Colonic mucosa (tissue), 4 donors: ENCODE results near the gene PAAF1. TPM values are rescaled to one million over a fixed set of nuclear protein-coding genes. Genes with fewer than 3 reads are reported as not detected.

ENCODE experiments used
- DNase-seq: peaks from one replicate; pipeline ENCODE4 v3.0.0-alpha.2; 2020
- H3K27ac ChIP-seq: fragments of 200-600 bp; one replicate; pipeline ENCODE4 v1.8.0; 2021
- H3K27me3 ChIP-seq: fragments of 200-600 bp; one replicate; pipeline ENCODE4 v1.8.0; 2021
- H3K36me3 ChIP-seq: fragments of 200-600 bp; one replicate; pipeline ENCODE4 v1.8.0; 2021
- H3K4me1 ChIP-seq: fragments of 200-600 bp; one replicate; pipeline ENCODE4 v1.8.0; 2021; ENCODE audit warnings: mild to moderate bottlenecking
- H3K4me3 ChIP-seq: fragments of 200-600 bp; one replicate; pipeline ENCODE4 v1.8.0; 2021
- H3K9ac ChIP-seq, 2 donors: one replicate each; pipeline ENCODE4 v1.7.0; 2013; ENCODE audit warnings: control low read depth in 2 of 2, low read depth in 2 of 2, low read length in 2 of 2
- H3K9me3 ChIP-seq: fragments of 200-600 bp; one replicate; pipeline ENCODE4 v1.8.0; 2021
- intact Hi-C: fragments of 100-400 bp; cut with DNase I; formaldehyde crosslinking; loops from one replicate; pipeline ENCODE4 v1.14.1; 2022
- total RNA-seq, 2 donors: library from RNA; stranded (reverse); fragmentation: NEBNext Ultra II Directional in 1 of 2; extraction: Animal tissue kit (Norgen Biotek cat#: 25700) in 1 of 2; gene quantifications; one replicate each; pipeline ENCODE4 v1.2.1, GENCODE V29; 2021
- TF ChIP-seq, protein P1 (sequence below): fragments of 200-600 bp; IDR thresholded peaks from one replicate; pipeline ENCODE4 v1.8.0; 2022; ENCODE audit warnings: antibody characterized with exemption, mild to moderate bottlenecking
- donor health status: healthy.
- donor health status: DM: no; HTN: no; CAD: no.
- donor health status: DM: no; HTN: no; CAD: no.

The PAAF1 gene
- total RNA-seq, 2 donors from 2014 or later, result 13.2 to 17.8 TPM

DNA sequence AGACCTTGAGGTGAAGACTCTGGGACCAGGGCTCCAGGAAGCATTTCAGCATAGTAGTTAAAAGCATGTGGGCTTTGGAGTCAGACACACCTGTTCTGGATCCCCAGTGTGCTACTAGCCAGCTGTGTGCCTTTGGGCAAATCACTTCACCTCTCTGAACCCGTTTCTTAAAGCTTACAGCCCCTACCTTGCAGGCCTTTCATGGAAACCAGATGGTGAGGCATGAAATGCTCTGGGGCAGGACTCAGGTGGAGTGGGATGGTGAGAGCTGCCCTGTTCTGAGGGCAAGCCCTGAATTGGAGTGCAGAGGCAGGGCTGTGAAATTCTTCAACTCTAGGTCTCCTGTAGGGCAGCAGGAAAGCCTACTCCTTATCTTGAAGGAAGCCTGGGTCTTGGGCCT is 95.4 kb downstream of the PAAF1 start:
- Histone ChIP-seq H3K36me3 (peaks cover 18% of the 10 kb centered on the region), H3K27me3 (no peaks in the 10 kb centered on the region), H3K9ac (no peak overlapping the region), H3K9me3 (no peaks in the 10 kb centered on the region), H3K4me1 (peaks cover 7% of the 10 kb centered on the region), H3K4me3 (no peak overlapping the region), H3K27ac (no peak overlapping the region)
- TF ChIP-seq, protein P1, sequence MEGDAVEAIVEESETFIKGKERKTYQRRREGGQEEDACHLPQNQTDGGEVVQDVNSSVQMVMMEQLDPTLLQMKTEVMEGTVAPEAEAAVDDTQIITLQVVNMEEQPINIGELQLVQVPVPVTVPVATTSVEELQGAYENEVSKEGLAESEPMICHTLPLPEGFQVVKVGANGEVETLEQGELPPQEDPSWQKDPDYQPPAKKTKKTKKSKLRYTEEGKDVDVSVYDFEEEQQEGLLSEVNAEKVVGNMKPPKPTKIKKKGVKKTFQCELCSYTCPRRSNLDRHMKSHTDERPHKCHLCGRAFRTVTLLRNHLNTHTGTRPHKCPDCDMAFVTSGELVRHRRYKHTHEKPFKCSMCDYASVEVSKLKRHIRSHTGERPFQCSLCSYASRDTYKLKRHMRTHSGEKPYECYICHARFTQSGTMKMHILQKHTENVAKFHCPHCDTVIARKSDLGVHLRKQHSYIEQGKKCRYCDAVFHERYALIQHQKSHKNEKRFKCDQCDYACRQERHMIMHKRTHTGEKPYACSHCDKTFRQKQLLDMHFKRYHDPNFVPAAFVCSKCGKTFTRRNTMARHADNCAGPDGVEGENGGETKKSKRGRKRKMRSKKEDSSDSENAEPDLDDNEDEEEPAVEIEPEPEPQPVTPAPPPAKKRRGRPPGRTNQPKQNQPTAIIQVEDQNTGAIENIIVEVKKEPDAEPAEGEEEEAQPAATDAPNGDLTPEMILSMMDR, result no peak
- no peak for DNase-seq
- intact Hi-C loops, result no loop called here

DNA sequence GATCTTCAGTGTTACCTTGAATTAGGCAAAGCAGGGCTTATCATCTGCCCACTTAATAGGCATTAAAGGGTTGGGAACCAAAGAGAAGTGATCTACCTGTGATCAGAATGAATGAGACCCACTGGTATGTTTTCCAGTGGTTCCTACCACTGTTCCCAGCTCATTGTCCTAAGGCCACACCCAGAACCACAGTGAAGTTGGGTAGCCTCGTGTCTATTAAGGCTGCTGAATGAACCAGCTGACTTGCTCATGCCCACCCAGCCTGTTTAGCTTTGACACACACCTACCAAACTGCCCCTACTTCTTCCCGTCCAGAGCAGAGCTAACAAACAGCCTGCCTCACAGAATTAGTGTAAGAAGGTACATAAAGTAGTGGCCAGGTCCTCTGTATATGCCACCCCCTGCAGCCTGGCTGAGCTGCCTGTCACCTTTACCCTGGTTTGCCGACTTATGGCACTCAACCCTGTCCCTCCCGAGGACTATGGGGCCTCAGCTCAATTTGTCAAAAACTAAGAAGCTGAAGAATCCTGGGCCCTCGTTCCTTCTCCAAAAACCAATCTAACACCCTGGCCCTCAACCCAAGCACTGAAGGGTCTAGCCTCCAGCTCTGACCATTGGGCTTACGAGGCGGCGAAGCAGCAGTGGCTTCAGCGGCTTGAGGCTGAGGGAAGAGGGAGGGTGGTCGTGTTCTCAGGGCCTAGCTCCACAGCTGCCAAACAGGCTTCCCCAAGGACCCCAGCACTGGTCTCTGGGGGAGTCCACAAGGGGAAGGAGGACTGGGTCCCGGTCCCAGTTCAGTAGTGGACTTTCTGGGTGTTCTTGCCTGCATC is 96.0 kb downstream of the PAAF1 start:
- no peak for DNase-seq
- TF ChIP-seq, protein P1, result no peak
- peaks cover 7% of the 10 kb centered on the region for H3K4me1 ChIP-seq
- peaks cover 18% of the 10 kb centered on the region for H3K36me3 ChIP-seq
- no peaks in the 10 kb centered on the region for H3K9me3 ChIP-seq
- H3K9ac ChIP-seq, result no peak overlapping the region
- H3K4me3 ChIP-seq, result no peak overlapping the region
- no peaks in the 10 kb centered on the region for H3K27me3 ChIP-seq
- H3K27ac ChIP-seq, result no peak overlapping the region
- intact Hi-C loops, result no loop called here

DNA sequence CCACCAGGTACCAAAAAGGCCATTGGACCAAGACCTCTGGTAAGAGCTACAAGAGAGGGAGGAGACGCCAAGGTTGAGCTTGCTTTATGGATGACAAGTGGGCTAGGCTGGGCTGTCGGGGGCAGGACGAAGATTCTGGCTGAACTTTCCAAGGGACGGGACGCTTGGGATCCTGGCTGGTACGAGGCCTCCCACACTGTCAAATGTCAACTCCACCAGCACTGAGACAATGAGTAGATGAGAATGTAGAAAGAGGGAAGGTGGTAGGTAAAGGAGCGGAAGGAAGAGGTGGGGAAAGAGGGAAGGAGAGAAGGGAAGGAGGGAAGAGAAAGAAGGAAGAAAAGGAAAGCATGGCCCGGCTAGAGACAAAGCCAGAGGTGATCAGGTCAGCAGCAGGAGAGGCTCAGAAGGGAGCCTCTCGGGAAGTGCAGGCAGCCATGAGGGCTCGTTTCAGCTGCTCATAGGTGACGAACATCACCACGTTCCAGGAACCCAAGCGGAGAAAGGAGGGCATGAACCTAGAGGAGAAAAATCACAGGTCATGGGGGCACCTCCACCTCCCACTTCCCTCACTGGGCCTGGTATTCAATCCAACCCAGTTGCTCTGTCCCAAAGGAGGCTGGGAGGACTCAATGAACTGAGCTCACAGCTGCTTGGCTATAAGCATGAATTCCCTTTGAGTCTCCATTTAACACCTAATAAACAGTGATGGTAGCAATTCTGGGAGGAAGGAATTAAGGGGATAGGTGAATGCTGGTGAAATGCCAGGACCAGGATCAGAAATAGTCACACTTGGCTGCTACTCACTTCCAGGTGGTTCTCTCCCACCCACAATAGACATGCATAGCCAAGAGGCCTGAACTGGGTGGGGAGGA is 98.0 kb downstream of the PAAF1 start:
- H3K4me1 ChIP-seq, result peaks cover 14% of the 10 kb centered on the region
- H3K27ac ChIP-seq, result no peak overlapping the region
- H3K9ac ChIP-seq, result no peak overlapping the region
- no peaks in the 10 kb centered on the region for H3K9me3 ChIP-seq
- H3K36me3 ChIP-seq, result peaks cover 18% of the 10 kb centered on the region
- no peak overlapping the region for H3K4me3 ChIP-seq
- intact Hi-C loops, result no loop called here
- H3K27me3 ChIP-seq, result no peaks in the 10 kb centered on the region
- peak; percentile 16 for DNase-seq
- TF ChIP-seq, protein P1, result no peak

DNA sequence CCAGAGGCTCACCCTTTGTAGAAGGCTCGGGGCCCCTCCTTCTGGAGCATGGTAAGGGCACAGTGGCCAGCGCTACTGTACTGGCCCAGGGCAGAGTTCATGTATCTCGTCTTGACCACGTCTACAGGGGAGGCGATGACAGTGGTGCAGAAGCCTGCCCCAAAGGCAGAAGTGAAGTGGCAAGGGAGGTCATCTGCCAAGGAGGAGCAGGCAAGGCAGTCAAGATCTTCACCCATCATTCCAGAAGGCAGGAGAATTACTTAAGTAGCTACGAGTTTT is 98.6 kb downstream of the PAAF1 start:
- TF ChIP-seq, protein P1, result no peak
- Histone ChIP-seq H3K4me1 (peaks cover 14% of the 10 kb centered on the region), H3K27me3 (no peaks in the 10 kb centered on the region), H3K4me3 (no peak overlapping the region), H3K9ac (no peak overlapping the region), H3K36me3 (peaks cover 18% of the 10 kb centered on the region), H3K9me3 (no peaks in the 10 kb centered on the region), H3K27ac (no peak overlapping the region)
- intact Hi-C loops, result no loop called here
- no peak for DNase-seq

DNA sequence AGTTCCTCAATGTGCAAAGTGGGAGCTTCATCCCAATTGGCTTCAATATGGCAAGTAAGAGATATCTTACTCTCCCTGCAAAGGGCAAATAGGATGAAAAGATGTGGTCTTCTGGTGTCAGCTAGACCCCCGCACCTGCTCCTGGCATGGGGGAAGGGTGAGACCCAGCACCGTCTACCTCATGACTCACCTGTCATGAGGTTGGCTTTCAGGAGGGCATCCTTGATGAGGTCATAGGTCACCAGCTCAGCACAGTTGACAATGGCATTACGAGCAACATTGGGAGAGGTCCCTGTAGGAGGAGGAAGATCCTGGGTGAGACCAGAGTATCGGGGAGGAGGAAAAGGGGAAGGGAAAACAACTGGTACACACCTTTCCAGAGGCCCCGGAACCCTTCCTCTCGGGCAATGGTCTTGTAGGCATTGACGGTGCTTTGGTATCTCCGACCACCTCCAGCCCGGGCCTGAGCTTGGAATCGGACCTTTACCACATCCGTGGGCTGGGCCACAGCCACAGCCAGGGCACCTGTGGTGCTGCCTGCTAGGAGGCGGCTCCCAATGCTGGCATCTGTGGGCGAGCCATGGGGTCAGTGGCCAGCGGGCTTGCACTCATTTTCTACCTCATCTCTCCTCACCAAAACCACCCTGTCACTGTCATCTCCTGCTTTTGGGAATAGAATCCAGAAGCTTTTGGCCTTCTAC is 99.8 kb downstream of the PAAF1 start:
- TF ChIP-seq, protein P1, result no peak
- H3K27me3 ChIP-seq, result no peaks in the 10 kb centered on the region
- no peak for DNase-seq
- H3K36me3 ChIP-seq, result peaks cover 18% of the 10 kb centered on the region
- H3K27ac ChIP-seq, result no peak overlapping the region
- H3K4me3 ChIP-seq, result no peak overlapping the region
- peaks cover 14% of the 10 kb centered on the region for H3K4me1 ChIP-seq
- no peaks in the 10 kb centered on the region for H3K9me3 ChIP-seq
- intact Hi-C loops, result no loop called here
- no peak overlapping the region for H3K9ac ChIP-seq
